Measurements from ENCODE around the gene ST14.

DNA sequence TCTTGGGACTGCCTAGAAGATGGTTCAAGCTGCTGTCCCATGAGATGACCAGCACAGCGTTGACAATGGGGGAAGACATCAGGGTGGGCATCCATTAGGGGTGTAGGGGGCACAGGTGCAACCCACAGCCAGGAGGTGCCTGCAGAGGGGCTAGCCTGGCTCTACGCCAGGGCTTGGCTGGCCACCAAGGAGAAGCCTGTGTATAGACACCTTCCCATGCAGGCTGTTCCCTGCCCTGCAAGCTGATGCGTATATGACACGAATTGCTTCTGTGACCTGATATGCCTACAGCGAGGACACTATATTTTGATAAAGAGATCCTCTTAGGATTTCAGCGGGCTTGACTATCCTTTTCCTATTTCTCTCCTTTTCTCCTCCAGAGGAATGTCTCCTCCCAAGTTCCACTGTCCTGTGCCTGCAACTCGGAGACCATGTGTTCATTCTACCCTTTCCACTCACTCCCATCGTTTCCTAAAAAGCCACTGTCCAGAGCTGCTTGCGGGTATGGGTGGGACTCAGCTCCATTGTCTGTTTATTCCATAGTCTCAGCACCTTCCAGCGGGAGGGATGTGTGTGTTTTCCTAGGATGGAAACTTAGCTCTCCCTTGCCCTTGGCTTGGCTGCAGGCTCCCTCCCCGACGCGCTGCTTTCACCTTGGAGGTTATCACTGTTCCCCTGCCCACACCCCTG lies 56.1 kb downstream of the ST14 start:
- TF ChIP-seq POLR2AphosphoS5 (IDR thresholded peaks at IDR 0.05; ENCODE audit: low read depth, low read length) (no peak), SIN3A (IDR thresholded peaks at IDR 0.05; ENCODE audit: borderline replicate concordance, insufficient read depth, low read depth, low read length) (no peak)
- TF ChIP-seq, protein P1, sequence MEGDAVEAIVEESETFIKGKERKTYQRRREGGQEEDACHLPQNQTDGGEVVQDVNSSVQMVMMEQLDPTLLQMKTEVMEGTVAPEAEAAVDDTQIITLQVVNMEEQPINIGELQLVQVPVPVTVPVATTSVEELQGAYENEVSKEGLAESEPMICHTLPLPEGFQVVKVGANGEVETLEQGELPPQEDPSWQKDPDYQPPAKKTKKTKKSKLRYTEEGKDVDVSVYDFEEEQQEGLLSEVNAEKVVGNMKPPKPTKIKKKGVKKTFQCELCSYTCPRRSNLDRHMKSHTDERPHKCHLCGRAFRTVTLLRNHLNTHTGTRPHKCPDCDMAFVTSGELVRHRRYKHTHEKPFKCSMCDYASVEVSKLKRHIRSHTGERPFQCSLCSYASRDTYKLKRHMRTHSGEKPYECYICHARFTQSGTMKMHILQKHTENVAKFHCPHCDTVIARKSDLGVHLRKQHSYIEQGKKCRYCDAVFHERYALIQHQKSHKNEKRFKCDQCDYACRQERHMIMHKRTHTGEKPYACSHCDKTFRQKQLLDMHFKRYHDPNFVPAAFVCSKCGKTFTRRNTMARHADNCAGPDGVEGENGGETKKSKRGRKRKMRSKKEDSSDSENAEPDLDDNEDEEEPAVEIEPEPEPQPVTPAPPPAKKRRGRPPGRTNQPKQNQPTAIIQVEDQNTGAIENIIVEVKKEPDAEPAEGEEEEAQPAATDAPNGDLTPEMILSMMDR (IDR thresholded peaks at IDR 0.05) = no peak
